Measurements from ENCODE around the gene ADK.

- TF ChIP-seq TP53 (CRISPR knock-in tag; conservative IDR thresholded peaks at IDR 0.05): no peak
- no peak for TF ChIP-seq ZNF687 (CRISPR knock-in tag; IDR thresholded peaks at IDR 0.05)
- no peak for TF ChIP-seq EZH2 (conservative IDR thresholded peaks at IDR 0.05; ENCODE audit: low read depth, low read length)
- no peak for TF ChIP-seq SP1 (IDR thresholded peaks at IDR 0.05)
- no peak for TF ChIP-seq SP1 (CRISPR knock-in tag; IDR thresholded peaks at IDR 0.05)
- no peak for TF ChIP-seq ZNF558 (CRISPR knock-in tag; IDR thresholded peaks at IDR 0.05; ENCODE audit: borderline replicate concordance)
- TF ChIP-seq SKI (IDR thresholded peaks at IDR 0.05; ENCODE audit: partially characterized antibody): no peak
- TF ChIP-seq THAP7 (CRISPR knock-in tag; IDR thresholded peaks at IDR 0.05): no peak
- TF ChIP-seq CTCF (CRISPR knock-in tag; IDR thresholded peaks at IDR 0.05): no peak
Measured at GRCh38 chr10:74373059-74373458, 222.0 kb downstream of the ADK start.
